Activated effector memory CD4-positive, alpha-beta T cell treated with Interleukin-2 at 50 U/mL for 16 hours (primary cell): Measurements from ENCODE around the gene PREX1.

Experiments
- DNase-seq: peaks from one replicate; pipeline ENCODE4 v3.0.0-alpha.2; 2020

Gene PREX1

DNA sequence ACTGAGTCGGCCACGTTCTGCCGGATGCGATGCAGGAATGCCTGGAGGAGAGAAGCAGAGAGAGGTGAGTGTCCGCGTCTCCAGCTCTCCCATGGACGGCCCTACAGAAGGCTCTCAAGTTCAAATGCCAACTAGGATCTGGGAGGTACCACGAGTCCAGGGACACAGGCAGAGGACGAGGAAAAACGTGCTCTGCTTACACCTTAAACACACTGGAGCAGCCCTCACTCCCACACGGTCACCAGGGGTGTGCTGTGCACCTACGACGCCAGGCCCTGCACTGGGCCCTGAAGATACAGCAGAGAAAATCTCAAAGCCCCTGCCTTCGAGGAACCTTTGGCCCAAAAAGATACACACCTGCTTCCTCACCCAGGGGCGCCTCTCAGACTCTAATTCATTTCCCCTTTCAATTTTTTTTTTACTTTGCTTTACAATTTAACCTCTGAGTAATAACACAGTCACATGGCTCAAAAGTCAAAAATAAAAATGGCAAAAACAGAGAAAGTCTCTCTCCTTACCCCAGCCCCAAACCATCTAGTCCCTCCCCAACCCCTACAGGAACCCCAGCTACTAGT lies 79.9 kb downstream of the PREX1 start:
- DNase-seq, result no peak

DNA sequence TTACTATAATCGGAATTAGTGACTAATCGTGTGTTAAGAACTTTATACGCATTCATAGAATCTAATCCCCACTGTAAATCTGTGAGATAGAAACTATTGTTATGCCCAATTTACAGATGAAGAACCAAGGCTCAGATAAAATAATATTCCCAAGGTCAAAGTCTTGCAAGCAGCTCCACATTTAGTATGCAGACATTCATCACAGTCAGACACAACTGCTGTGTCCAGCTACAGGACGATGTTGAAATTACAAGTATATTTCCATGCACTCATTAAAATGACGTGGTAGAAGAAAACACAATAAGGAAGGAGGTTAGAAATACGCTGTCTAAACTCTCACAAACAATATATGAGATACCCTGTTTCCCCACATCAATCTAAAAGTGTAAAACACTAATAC lies 82.5 kb downstream of the PREX1 start:
- DNase-seq, result no peak

DNA sequence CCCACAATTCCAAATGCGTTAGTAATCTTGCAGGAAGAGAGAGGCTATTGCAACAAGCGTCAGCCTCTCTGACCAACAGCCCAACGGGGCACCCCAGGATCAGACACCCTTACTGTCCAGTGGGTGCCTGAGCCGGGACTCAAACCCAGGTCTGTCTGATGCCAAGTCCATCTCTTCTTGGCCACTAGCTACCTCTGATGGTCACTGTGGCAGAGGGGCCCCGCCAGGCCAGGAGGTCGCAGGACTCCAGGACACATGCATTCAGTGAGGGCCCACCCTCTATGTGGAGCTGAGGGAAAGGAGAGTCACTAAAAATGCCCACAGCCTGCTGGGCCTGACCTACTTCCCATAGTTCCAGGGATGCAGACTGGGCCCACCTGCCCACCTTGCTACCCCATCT lies 83.3 kb downstream of the PREX1 start:
- no peak for DNase-seq

DNA sequence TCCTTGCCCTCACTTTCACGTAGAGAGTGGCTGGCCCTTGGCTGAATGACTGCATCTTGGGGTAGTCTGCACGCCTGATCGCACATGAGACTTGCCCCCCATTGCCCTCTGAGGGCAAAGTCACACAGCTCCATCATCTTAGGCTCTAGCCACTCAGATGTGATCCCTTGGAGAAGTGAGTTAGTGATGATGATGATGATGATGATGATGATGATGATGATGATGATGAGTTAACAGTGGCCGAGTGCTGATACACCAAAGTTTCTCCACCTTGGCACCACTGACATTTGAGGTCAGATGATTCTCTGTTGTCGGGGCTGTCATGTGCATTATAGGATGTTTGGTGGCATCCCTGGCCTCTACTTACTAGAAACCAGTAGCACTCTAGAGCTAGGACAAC lies 84.0 kb downstream of the PREX1 start:
- no peak for DNase-seq

DNA sequence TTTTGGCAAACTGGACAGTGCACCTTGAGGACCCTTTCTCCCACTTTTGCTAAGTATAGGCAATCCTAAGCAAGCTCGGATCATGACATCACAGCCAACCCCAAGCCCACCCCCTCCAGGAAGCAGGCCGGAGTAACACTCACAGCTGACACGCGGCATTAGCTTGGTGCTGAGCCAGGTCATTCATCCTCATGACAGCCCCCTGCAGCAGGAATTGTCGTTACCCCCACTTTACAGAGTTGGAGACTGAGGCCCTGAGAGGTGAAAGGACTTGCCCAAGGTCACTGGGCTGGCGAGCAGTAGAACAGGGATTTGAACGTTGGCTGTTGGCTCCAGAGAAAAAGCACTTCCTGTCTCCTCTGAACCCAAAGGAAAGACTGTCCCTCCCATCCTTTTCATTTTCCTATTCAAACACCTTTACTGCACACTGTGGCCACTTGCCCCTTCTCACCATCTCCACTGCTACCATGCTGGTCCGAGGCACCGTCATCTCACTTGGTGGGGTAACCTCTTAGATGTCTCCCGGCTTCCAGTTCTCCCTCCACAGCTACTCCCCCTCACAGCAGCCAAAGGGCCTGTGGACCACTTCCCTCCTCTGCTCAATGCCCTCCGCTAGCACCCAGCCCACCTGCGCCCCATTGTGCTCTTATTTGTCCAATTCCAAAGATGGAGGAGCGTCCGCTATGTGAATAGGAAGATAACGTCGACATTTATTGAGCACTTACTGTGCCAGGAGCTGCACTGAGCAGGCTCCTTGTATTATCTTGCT lies 84.7 kb downstream of the PREX1 start:
- DNase-seq, result no peak

DNA sequence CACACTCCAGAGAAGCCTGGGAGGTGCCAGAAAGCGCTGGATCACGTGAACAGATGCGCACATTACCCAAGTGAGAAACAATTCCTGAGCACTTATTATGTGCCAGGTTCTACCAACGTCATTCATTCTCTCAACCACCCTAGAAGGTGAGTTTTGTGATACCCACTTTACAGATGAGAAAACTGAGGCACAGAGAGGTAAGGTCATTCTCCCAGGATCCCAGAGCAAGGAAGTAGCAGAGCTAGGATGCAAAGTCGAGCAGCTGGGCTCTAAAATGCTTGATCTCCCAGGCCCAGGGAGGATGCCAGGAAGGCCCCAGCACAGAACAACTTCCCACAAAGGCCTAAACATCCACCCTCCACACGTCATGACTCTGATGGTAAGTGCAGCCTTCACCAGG lies 85.6 kb downstream of the PREX1 start:
- DNase-seq, result no peak

DNA sequence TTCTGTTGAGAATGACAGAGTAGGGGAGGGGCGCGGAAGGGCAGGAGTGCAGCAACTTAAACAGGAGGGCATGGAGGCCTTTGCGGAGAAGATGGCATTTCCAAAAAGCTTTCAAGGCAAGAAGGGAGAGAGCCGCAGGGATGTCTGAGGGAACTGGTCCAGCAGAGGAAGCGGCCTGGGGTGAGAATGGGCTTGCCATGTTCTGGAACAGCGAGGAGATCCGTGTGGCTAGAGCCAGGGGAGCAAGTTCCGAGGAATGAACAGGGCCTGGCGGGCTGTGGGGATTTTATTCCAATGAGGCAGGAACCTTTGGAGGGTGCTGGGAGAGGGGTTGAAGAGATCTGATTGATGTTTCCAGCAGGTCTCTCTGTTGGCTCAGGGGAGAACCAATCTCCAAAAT lies 86.1 kb downstream of the PREX1 start:
- DNase-seq, result no peak

DNA sequence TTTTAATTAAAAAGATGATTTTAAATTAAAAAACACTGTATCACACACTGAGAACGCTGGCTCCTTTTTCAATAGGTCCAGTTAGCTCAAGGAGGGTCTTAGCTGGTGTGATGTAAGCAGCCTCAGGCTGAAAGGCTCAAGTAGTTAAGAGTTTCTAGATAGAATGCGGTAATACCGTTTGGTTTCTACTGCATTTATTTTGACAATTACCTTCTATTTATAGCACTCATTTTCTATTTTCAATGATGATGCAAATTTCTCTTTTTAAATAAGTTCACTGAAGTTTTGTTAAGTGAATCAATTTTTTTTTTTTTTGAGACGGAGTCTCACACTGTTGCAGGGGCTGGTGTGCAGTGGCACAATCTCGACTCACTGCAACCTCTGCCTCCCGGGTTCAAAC lies 87.1 kb downstream of the PREX1 start:
- no peak for DNase-seq

DNA sequence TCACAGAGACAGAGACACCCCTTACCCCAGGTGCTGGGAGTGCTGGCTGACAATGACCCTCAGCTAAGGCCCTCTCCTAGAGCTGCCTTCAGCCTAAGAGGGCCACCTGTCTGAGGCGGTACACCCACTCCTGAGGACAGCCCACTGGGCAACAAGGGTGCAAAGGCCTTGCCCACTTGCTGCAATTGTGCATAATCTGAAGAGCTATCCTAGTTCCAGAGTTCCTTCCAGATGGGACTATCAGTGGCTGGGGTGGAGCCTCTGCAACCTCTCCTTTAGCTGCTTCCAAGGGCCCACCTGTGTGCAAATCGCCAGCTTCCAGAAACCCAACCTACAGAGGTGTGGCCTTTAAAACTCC lies 87.5 kb downstream of the PREX1 start:
- no peak for DNase-seq

DNA sequence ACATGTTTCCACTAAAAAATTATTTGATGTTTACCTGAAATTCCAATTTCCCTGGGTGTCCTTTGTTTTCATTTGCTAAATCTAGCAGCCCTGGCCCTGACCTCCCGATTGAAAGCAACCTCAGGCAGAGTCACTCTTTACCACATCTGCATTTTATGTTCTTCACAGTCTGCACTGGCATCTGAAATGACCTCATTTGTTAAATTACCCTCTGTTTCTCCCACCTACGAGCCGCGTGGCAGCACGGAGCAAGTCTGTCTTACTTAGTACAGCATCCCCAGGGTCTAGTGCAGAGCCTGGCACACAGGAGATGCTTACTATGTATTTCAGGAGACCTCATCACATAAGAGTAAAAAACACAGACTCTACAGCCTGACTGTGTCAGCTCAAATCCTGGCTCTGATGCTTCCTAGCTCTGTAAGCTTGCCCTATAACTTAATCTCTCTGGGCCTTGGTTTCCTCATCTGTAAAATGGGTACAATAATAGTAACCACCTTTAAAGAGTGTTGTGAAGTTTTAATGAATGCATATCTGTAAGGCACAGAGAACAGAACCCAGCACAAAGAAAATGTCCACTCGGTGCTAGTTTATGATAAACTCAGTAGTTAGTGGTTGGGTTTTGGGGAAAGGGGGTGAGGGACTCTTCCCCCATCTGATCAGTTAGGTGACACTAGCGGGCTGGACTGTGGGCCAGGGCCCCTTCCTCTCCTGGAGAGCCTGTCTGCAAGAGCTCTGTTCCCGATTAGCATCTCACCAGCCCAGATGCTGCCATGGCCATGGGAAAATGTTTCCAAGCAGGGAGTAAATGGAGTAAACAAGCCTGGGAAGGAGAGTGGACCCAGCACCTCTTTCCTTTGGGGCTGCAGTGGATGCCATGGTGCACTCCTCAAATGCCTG lies 88.2 kb downstream of the PREX1 start:
- DNase-seq, result no peak

DNA sequence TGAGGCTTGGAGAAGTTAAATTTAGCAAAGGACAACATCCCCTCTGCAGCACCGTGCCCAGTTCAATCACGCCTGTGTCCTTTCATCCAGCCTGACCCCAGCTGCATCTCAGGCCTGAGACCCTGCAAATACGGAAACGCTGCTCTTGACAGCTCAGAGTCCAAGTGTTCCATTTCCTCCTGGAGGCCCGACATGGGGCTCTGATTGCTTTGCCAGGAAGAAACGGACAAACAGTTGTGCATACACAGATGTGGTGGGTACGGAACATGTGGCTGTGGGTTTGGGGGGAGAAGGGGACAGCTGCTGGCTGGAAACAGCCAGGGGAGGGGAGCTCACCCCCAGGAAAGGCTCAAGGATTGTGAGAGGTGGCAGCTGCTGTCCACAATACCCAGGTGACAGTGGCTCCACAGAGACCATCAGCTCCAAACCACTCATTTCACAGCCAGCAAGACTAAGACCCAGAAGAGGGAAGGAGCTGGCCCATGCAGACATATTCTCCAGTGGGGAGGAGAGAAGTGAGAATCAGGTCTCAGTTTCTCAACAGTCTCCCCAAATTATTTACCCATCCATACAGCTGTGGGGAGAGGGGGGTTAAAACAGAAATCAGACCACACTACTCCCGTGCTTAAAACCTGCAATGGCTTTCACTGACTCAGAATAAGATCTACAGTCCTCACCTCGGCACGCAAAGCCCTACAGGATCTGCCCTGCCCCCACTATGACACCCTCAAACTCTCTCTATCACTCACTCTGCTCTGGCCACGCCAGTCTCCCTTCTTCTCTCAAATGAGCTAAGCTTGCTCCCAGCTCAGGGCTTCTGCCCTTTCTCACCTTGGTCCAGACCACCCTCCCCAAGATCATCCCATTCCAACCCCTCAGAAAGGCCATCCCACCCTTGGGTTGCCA lies 89.1 kb downstream of the PREX1 start:
- DNase-seq, result peak; percentile 50

DNA sequence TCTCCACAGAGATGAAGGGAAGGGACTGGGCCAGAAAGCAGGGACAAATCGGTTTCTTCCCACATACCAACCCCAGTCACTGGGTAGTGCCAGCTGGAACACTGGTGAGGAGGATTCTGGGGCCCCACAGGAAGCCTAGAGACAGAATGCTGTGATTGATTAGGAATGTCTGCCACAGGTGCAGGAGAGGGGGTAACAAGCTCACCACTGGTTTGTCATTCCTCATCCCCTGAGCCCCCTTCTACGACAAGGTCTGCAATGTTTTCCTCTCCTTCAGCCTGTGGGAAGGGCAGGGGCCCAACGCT lies 89.8 kb downstream of the PREX1 start:
- DNase-seq, result no peak

DNA sequence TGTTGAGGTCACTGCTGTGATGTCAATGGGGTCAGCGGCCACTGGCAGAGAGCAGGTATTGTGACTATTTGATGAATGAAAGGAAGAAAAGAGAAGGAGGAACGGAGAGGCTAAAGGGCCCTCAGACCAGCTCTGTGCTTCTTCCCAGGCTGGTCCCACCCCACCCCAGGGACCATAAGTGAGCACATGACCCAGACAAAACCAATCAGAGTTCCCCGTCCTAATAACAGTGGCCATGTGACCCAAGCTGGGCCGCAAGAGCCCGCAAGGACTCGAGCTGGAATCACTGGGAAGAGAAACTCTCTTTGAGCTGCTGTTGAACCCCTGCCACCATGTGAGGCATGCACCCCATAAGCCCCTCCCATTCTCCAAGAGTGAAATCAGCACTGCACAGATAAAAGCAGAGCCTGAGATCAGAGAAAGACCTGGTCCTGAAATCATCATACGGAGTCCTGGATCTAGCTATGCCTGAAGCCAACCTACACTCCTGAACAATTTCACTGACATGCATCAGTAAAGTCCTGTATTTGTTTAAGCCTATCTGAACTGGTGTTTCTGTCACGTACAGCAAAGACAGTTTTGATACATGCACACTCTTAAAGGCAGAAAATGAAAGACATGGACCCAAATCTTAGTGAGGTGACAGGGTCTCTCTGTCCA lies 90.2 kb downstream of the PREX1 start:
- no peak for DNase-seq

DNA sequence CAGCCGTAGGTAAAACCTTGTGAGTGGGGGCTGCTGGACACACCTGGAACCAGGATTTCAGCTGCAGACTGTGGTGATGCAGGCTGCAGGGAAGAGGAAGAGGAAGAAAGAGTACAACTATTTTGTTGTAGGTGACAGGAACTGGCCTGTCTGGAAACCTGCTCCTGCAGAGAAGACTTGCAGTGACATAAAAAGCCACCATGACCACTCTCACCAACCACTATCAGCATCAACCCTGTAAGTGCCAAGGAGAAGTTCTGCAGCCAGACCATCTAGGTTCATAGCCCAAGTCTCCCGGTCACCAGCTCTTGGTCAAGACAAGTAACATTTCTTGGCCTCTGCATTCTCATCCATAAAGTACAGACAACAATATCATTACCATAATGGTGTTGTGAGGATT lies 91.2 kb downstream of the PREX1 start:
- no peak for DNase-seq

DNA sequence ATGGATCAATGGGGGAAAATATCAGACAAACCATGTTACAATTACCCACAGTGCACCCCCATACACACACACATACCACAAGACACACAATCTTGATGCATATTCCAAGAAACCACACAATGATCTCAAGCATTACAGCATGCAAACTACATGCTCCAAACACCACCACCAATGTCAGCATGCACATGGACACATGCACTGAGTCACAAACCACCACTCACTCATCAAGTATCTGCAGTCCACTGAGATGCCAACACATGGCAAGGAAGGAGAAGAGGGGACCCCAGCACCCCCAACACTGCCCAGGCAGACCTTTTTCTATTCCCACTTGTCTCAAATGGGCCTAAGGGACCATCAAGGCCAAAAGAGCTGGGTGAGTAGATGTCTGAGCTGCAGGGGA lies 91.6 kb downstream of the PREX1 start:
- DNase-seq, result no peak

DNA sequence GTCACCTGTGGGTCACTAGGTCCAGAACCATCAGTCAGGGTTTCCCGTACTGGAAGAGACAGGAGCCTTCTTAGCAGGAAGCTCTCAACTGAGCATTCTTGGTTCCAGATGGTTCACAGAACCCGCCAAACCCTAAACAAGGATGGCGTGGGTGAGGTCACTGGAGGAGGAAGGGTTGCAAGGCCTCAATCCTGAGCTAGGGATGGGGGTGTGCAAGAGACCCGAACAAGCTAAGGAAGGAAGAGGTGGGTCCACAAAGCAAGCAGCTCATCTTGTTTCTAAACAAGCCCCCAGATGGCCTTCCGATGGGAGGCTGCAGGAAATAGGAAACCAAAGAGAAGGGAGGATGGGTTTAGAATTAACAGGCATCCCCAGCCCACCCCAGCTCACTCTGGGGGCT lies 92.7 kb downstream of the PREX1 start:
- DNase-seq, result no peak

DNA sequence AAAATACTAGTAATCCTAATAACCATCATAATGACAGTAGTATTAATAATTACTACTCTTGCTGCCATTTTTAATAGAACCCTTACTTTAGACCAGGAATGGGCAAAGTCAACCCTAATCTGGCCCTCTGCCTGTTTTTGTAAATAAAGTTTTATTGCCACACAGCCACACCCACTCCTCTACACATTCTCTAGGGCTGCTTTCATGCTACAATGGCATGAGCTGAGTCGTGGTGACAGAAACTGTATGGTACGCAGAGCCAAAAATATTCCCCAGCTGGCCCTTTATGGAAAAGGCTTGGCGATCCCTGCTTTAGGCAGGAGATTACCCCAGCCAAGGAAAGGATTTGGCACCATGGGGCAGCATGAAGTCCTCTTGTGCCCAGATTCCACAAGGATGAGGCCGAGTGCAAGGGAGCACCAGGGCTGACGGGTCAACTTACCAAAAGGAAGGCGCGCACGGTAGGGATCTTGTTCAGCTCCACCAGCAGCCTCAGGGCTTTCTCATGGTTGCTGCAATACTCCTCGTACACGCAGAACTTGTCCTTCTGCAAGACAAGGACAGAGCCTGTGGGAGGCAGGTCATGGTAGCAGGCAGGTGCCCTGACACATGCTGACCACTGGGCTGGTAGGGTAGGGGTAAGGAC lies 93.6 kb downstream of the PREX1 start:
- no peak for DNase-seq

DNA sequence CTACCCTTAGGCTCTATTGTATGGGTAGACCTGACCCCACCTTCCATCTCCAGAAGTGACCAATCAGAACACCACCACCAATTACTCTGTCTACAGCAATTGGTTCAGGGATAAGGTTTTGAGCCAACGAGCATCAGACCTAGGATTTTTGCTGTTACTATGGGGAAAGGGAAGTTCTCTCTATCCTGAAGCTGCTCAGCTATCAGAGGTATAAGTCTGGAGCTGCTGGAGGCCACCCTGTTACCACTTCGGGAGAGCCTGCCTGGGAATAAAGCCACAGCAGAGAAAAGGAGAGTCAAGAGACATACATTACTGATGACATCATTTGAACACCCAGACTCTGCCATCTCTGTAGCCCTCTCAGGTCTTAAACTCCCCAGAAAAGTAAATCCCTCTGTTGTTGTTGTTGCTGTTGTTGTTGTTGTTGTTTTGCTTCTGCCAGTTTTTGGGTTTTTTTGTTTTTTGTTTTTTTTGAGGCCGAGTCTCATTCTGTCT lies 94.5 kb downstream of the PREX1 start:
- no peak for DNase-seq

DNA sequence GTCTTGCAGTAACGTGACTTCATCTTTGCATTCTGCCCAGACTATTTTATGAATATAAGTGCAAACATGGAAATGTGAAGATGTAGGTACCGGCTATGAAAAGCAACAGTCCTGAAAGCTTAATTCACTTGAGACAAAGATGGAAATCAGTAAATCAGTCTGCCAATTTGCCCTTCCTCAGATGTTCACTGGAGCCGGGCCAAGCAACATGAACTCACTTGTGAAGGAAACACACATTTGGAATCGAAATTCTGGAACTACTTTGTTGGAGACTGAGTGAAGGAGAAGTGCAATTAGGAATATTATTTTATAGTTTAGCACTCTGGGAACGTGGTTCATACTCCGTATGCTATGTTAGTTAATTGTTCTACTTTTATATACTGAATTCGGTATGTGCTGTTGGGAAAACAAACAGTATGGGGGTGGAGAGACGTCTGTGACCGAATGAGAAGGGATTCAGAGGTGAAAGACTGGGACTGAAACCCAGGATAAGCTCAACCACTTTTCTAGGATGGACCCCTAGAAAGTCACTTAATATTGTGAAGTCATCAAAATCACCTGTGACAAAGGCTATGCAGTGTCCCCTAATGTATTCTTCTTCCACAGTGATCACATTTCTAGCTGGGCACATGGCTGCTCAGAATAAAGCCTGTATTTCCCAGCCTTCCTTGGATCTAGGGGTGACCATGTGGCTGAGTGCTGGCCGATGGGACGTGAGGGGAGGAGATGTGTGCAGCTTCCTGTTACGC lies 95.5 kb downstream of the PREX1 start:
- no peak for DNase-seq

DNA sequence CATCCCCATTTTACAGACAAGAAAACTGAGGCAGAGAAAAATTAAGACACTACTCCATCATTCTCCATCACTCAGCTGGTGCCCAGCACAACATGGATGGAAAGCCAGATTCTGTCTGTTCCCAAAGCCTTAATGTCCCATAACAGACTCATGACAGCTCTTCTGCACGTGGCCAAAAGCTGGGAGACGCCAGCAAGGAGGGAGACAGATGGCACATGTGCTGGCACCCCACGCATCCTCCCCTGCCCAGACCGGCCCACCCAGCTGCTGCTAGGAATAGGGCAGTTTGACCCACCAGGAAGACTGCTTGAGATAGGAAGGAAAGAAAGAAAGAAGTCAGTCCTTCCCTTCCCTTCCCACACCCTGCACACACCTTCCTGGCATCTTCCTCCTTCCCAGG lies 96.3 kb downstream of the PREX1 start:
- no peak for DNase-seq

DNA sequence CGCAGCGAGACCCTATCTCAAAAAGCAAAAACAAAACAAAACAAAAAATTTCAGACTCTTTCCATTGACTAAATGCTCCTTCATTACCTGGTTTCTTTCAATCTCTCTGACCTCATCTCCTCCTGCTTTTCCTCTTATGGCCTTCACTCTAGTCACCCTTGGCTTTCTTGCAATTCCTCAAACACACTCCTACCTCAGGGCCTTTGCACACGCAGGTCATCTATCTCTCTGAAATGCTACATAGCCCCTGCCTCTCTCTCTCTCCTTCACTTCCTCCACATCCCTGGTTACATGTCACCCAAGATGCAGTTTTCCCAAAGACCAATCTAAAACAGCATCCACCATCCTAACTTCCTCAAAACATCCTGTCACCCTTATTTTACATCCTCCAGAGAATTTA lies 96.8 kb downstream of the PREX1 start:
- DNase-seq, result no peak
